Endodermal cell (in vitro differentiated cells): ENCODE results near the gene OR1F1. TPM values are rescaled to one million over a fixed set of nuclear protein-coding genes. Genes with fewer than 3 reads are reported as not detected.

ENCODE experiments used
- DNase-seq: peaks from one replicate; pipeline ENCODE4 v3.0.0-alpha.2; 2017
- H3K27ac ChIP-seq: 2 replicates; pipeline ENCODE4 v1.5.1; 2013; ENCODE audit warnings: mild to moderate bottlenecking, low read depth, low read length, moderate library complexity
- H3K27me3 ChIP-seq: 2 replicates; pipeline ENCODE4 v1.6.1; 2013; ENCODE audit warnings: mild to moderate bottlenecking, low read length, moderate library complexity; ENCODE audit not compliant: insufficient read depth, control insufficient read depth, poor library complexity, severe bottlenecking
- H3K36me3 ChIP-seq: 2 replicates; pipeline ENCODE4 v1.7.0; 2013; ENCODE audit warnings: mild to moderate bottlenecking, low read length, moderate library complexity; ENCODE audit not compliant: control insufficient read depth, insufficient read depth
- H3K4me1 ChIP-seq: one replicate; pipeline ENCODE4 v1.7.0; 2013; ENCODE audit warnings: low read length; ENCODE audit not compliant: control insufficient read depth, insufficient read depth
- H3K4me3 ChIP-seq: 2 replicates; pipeline ENCODE4 v1.5.1; 2013; ENCODE audit warnings: mild to moderate bottlenecking, low read length, moderate library complexity
- H3K9ac ChIP-seq: 2 replicates; pipeline ENCODE4 v1.6.1; 2013; ENCODE audit warnings: mild to moderate bottlenecking, low read length, moderate library complexity; ENCODE audit not compliant: poor library complexity, severe bottlenecking; ENCODE audit errors: extremely low read depth
- H3K9me3 ChIP-seq: 2 replicates; pipeline ENCODE4 v1.6.1; 2013; ENCODE audit warnings: mild to moderate bottlenecking, low read length, moderate library complexity; ENCODE audit not compliant: control insufficient read depth
- H3K27ac Mint-ChIP-seq: 2 replicates; pipeline ENCODE4 v1.8.0; 2020; ENCODE audit warnings: mixed read lengths
- H3K27me3 Mint-ChIP-seq: 2 replicates; pipeline ENCODE4 v1.8.0; 2021; ENCODE audit warnings: mild to moderate bottlenecking, mixed read lengths; ENCODE audit not compliant: insufficient read depth
- H3K36me3 Mint-ChIP-seq: 2 replicates; pipeline ENCODE4 v1.8.0; 2020; ENCODE audit warnings: low read depth, mixed read lengths
- H3K4me1 Mint-ChIP-seq: 2 replicates; pipeline ENCODE4 v1.8.0; 2020; ENCODE audit warnings: mixed read lengths
- H3K4me3 Mint-ChIP-seq: 2 replicates; pipeline ENCODE4 v1.8.0; 2020; ENCODE audit warnings: mild to moderate bottlenecking, moderate library complexity, mixed read lengths
- H3K9me3 Mint-ChIP-seq: 2 replicates; pipeline ENCODE4 v1.8.0; 2020; ENCODE audit warnings: mild to moderate bottlenecking, mixed read lengths
- CTCF ChIP-seq: fragments of 200-600 bp; sonication (generic); conservative IDR thresholded peaks from 2 replicates; pipeline ENCODE4 v1.5.0; 2021; ENCODE audit warnings: antibody characterized with exemption, mild to moderate bottlenecking
- WGBS, 2 experiments: methylation state at CpG; one replicate each; pipeline versions ENCODE4 v1.1.5 to v1.1.7; 2013; ENCODE audit warnings: missing lambda C conversion rate in 2 of 2, mixed read lengths in 1 of 2; ENCODE audit not compliant: insufficient coverage in 1 of 2, insufficient read length in 1 of 2; 5-methylcytosine and 5-hydroxymethylcytosine counted together
- total RNA-seq, 2 donors: library from RNA; stranded (reverse); fragmentation: NEBNext Ultra II Directional in 1 of 2; extraction: Animal tissue kit (Norgen Biotek cat#: 25700) in 1 of 2; gene quantifications; 2 replicates in 1 of 2; 3 replicates in 1 of 2; pipeline ENCODE4 v1.2.1, GENCODE V29; 2021

The OR1F1 gene
- total RNA-seq, 2 donors from 2014 or later = 0.29 TPM; not detected in 1

GRCh38 chr16:3252967-3253366 is 65.0 kb downstream of the OR1F1 start:
- H3K4me1 Mint-ChIP-seq = no peaks in the 10 kb centered on the region
- no peaks in the 10 kb centered on the region for H3K36me3 Mint-ChIP-seq
- no peak overlapping the region for H3K27ac ChIP-seq
- H3K36me3 ChIP-seq = no peaks in the 10 kb centered on the region
- no peak overlapping the region for H3K27ac Mint-ChIP-seq
- DNase-seq = no peak
- peaks cover 37% of the 10 kb centered on the region for H3K27me3 Mint-ChIP-seq
- H3K9me3 ChIP-seq = no peaks in the 10 kb centered on the region
- no peak overlapping the region for H3K4me3 Mint-ChIP-seq
- H3K4me1 ChIP-seq = no peaks in the 10 kb centered on the region
- H3K27me3 ChIP-seq = peaks cover 16% of the 10 kb centered on the region
- 88 to 93% methylated on average over 3 to 4 of the region's 4 CpGs for WGBS, 2 experiments
- TF ChIP-seq CTCF = no peak
- H3K9me3 Mint-ChIP-seq = peaks cover 9% of the 10 kb centered on the region
- H3K4me3 ChIP-seq = no peak overlapping the region
- H3K9ac ChIP-seq = no peak overlapping the region

- peaks cover 36% of the 10 kb centered on the region for H3K27me3 Mint-ChIP-seq
Measured at GRCh38 chr16:3254309-3254708, 66.3 kb downstream of the OR1F1 start.

More at GRCh38 chr16:3254309-3254708, 66.3 kb downstream of the OR1F1 start:
- H3K36me3 ChIP-seq = no peaks in the 10 kb centered on the region
- Mint-ChIP-seq H3K27ac (no peak overlapping the region), H3K4me3 (no peak overlapping the region), H3K4me1 (no peaks in the 10 kb centered on the region), H3K36me3 (no peaks in the 10 kb centered on the region), H3K9me3 (peaks cover 8% of the 10 kb centered on the region)
- no peak overlapping the region for H3K4me3 ChIP-seq
- no peak for TF ChIP-seq CTCF
- H3K9me3 ChIP-seq = no peaks in the 10 kb centered on the region
- no peak overlapping the region for H3K27ac ChIP-seq
- no peaks in the 10 kb centered on the region for H3K4me1 ChIP-seq
- WGBS, 2 experiments = 81 to 86% methylated on average over 10 to 35 of the region's 35 CpGs
- peaks cover 10% of the 10 kb centered on the region for H3K27me3 ChIP-seq
- H3K9ac ChIP-seq = no peak overlapping the region
- no peak for DNase-seq

Other genes with a start within 250 kb of the OR1F1 start
- 1 to 10 TPM; 5.0 to 8.4 TPM for gene KREMEN2, start 223.9 kb upstream of the OR1F1 start, total RNA-seq
- gene PAQR4, start 218.9 kb upstream of the OR1F1 start, total RNA-seq = 10 to 100 TPM; 30.5 to 32.0 TPM
- gene PKMYT1, start 207.8 kb upstream of the OR1F1 start, total RNA-seq = 100 to 1,000 TPM in 1 of 2 donors, 10 to 100 TPM in 1; 88.5 to 101 TPM
- gene CLDN9, start 175.3 kb upstream of the OR1F1 start, total RNA-seq = under 1 TPM in 1 of 2 donors, not detected in 1; 0.18 TPM
- gene CLDN6, start 170.0 kb upstream of the OR1F1 start, total RNA-seq = 100 to 1,000 TPM; 404 to 572 TPM
- 10 to 100 TPM; 37.8 to 43.5 TPM for gene TNFRSF12A, start 167.8 kb upstream of the OR1F1 start, total RNA-seq
- gene HCFC1R1, start 164.3 kb upstream of the OR1F1 start, total RNA-seq = 10 to 100 TPM; 49.8 to 59.1 TPM
- gene THOC6, start 164.2 kb upstream of the OR1F1 start, total RNA-seq = 10 to 100 TPM; 45.8 to 52.4 TPM
- 1 to 10 TPM; 4.7 to 8.2 TPM for gene BICDL2, start 151.3 kb upstream of the OR1F1 start, total RNA-seq
- 1 to 10 TPM; 4.5 to 6.1 TPM for gene MMP25, start 141.6 kb upstream of the OR1F1 start, total RNA-seq
- 1 to 10 TPM; 2.0 to 4.0 TPM for gene IL32, start 122.6 kb upstream of the OR1F1 start, total RNA-seq
- gene ZSCAN10, start 88.9 kb upstream of the OR1F1 start, total RNA-seq = 10 to 100 TPM; 36.6 to 70.0 TPM
- gene ZNF205, start 75.6 kb upstream of the OR1F1 start, total RNA-seq = 10 to 100 TPM; 15.4 to 18.3 TPM
- 1 to 10 TPM; 5.1 to 6.3 TPM for gene ZNF213, start 53.2 kb upstream of the OR1F1 start, total RNA-seq
- gene ZNF200, start 47.0 kb downstream of the OR1F1 start, total RNA-seq = 10 to 100 TPM; 11.2 TPM
- gene MEFV, start 68.4 kb downstream of the OR1F1 start, total RNA-seq = not detected
- 10 to 100 TPM; 25.3 to 31.6 TPM for gene ZNF263, start 95.3 kb downstream of the OR1F1 start, total RNA-seq
- 1 to 10 TPM; 2.8 to 5.9 TPM for gene TIGD7, start 117.2 kb downstream of the OR1F1 start, total RNA-seq
- 10 to 100 TPM; 23.0 to 44.0 TPM for gene ZNF75A, start 117.3 kb downstream of the OR1F1 start, total RNA-seq
- not detected for gene OR2C1, start 167.7 kb downstream of the OR1F1 start, total RNA-seq
- 10 to 100 TPM; 19.8 to 24.1 TPM for gene ZSCAN32, start 212.8 kb downstream of the OR1F1 start, total RNA-seq
- gene ZNF174, start 213.0 kb downstream of the OR1F1 start, total RNA-seq = 10 to 100 TPM; 11.0 to 13.5 TPM